ENCODE results near the gene CYB5A. TPM values are rescaled to one million over a fixed set of nuclear protein-coding genes. Genes with fewer than 3 reads are reported as not detected.
A peak's percentile ranks its signal among the peaks of the same experiment; 100 is the strongest.
"Not testable (repeated sequence)": the region's sequence is repeated elsewhere in the genome, so short reads cannot be mapped to it uniquely, and the experiment has no call there.

Gene CYB5A
- total RNA-seq, 1 donor from 2014 or later, result 213 TPM

- Mint-ChIP-seq H3K27ac (no peak overlapping the region), H3K4me3 (ENCODE audit: low read depth) (no peak overlapping the region), H3K36me3 (ENCODE audit: insufficient read depth) (peaks cover 2% of the 10 kb centered on the region), H3K4me1 (ENCODE audit: low read depth) (peaks cover 12% of the 10 kb centered on the region), H3K9me3 (ENCODE audit: low read depth) (peaks cover 8% of the 10 kb centered on the region), H3K27me3 (no peaks in the 10 kb centered on the region)
- DNase-seq (ENCODE audit: low spot score, unreplicated experiment), result no peak
- TF ChIP-seq CTCF (IDR thresholded peaks at IDR 0.05; ENCODE audit: unreplicated experiment), result no peak
Measured at GRCh38 chr18:74299162-74299561, 7.4 kb upstream of the CYB5A start.

- H3K4me3 Mint-ChIP-seq (ENCODE audit: low read depth), result no peak overlapping the region
- H3K36me3 Mint-ChIP-seq (ENCODE audit: insufficient read depth), result peaks cover 2% of the 10 kb centered on the region
- no peaks in the 10 kb centered on the region for H3K27me3 Mint-ChIP-seq
- no peak for DNase-seq (ENCODE audit: low spot score, unreplicated experiment)
- H3K4me1 Mint-ChIP-seq (ENCODE audit: low read depth), result peaks cover 14% of the 10 kb centered on the region
- no peak for TF ChIP-seq CTCF (IDR thresholded peaks at IDR 0.05; ENCODE audit: unreplicated experiment)
- no peak overlapping the region for H3K27ac Mint-ChIP-seq
- H3K9me3 Mint-ChIP-seq (ENCODE audit: low read depth), result peaks cover 8% of the 10 kb centered on the region
Measured at GRCh38 chr18:74294526-74294925, 2.8 kb upstream of the CYB5A start.

- Mint-ChIP-seq H3K27ac (peak overlapping the region; percentile 99), H3K4me3 (ENCODE audit: low read depth) (peak overlapping the region; percentile 96)
- H3K27me3 Mint-ChIP-seq, result not testable (repeated sequence)
Measured at GRCh38 chr18:74292982-74293381, 1.2 kb upstream of the CYB5A start.

GRCh38 chr18:74292541-74292858 lies 737 bp upstream of the CYB5A start:
- Mint-ChIP-seq H3K27me3 (no peaks in the 10 kb centered on the region), H3K9me3 (ENCODE audit: low read depth) (no peaks in the 10 kb centered on the region), H3K4me3 (ENCODE audit: low read depth) (peak overlapping the region; percentile 96), H3K4me1 (ENCODE audit: low read depth) (peaks cover 33% of the 10 kb centered on the region), H3K36me3 (ENCODE audit: insufficient read depth) (peaks cover 1% of the 10 kb centered on the region), H3K27ac (peak overlapping the region; percentile 99)
- no peak for DNase-seq (ENCODE audit: low spot score, unreplicated experiment)
- no peak for TF ChIP-seq CTCF (IDR thresholded peaks at IDR 0.05; ENCODE audit: unreplicated experiment)

More at GRCh38 chr18:74292982-74293381, 1.2 kb upstream of the CYB5A start:
- not testable (repeated sequence) for H3K36me3 Mint-ChIP-seq (ENCODE audit: insufficient read depth); H3K9me3 Mint-ChIP-seq (ENCODE audit: low read depth); DNase-seq (ENCODE audit: low spot score, unreplicated experiment)
- H3K4me1 Mint-ChIP-seq (ENCODE audit: low read depth), result peaks cover 29% of the 10 kb centered on the region

- H3K27ac Mint-ChIP-seq, result peak overlapping the region; percentile 99
- DNase-seq (ENCODE audit: low spot score, unreplicated experiment), result no peak
- no peaks in the 10 kb centered on the region for H3K9me3 Mint-ChIP-seq (ENCODE audit: low read depth)
- H3K36me3 Mint-ChIP-seq (ENCODE audit: insufficient read depth), result peaks cover 3% of the 10 kb centered on the region
- TF ChIP-seq CTCF (IDR thresholded peaks at IDR 0.05; ENCODE audit: unreplicated experiment), result no peak
- peak overlapping the region; percentile 96 for H3K4me3 Mint-ChIP-seq (ENCODE audit: low read depth)
- peaks cover 38% of the 10 kb centered on the region for H3K4me1 Mint-ChIP-seq (ENCODE audit: low read depth)
- no peaks in the 10 kb centered on the region for H3K27me3 Mint-ChIP-seq
Measured at GRCh38 chr18:74291472-74291770, 342 bp downstream of the CYB5A start.

GRCh38 chr18:74290794-74291471 lies 830 bp downstream of the CYB5A start:
- peak overlapping the region; percentile 99 for H3K27ac Mint-ChIP-seq
- no peaks in the 10 kb centered on the region for H3K9me3 Mint-ChIP-seq (ENCODE audit: low read depth)
- peak overlapping the region; percentile 96 for H3K4me3 Mint-ChIP-seq (ENCODE audit: low read depth)
- H3K4me1 Mint-ChIP-seq (ENCODE audit: low read depth), result peaks cover 40% of the 10 kb centered on the region
- peak; percentile 55 for TF ChIP-seq CTCF (IDR thresholded peaks at IDR 0.05; ENCODE audit: unreplicated experiment)
- peak; percentile 69 for DNase-seq (ENCODE audit: low spot score, unreplicated experiment)
- H3K27me3 Mint-ChIP-seq, result no peaks in the 10 kb centered on the region
- peaks cover 4% of the 10 kb centered on the region for H3K36me3 Mint-ChIP-seq (ENCODE audit: insufficient read depth)
